HG03354 (cell line): ENCODE data around the gene MAP3K5.
"Not testable (repeated sequence)": the region's sequence is repeated elsewhere in the genome, so short reads cannot be mapped to it uniquely, and the experiment has no call there.

Experiments used
- ATAC-seq: cut with Tn5 transposase; IDR thresholded peaks from one replicate; pipeline ENCODE4 v1.9.1; 2021; ENCODE audit warnings: mild to moderate bottlenecking; ENCODE audit not compliant: unreplicated experiment, poor library complexity, severe bottlenecking

The MAP3K5 gene

GRCh38 chr6:136599329-136600011, 192.8 kb downstream of the MAP3K5 start:
- ATAC-seq, result no peak

DNA sequence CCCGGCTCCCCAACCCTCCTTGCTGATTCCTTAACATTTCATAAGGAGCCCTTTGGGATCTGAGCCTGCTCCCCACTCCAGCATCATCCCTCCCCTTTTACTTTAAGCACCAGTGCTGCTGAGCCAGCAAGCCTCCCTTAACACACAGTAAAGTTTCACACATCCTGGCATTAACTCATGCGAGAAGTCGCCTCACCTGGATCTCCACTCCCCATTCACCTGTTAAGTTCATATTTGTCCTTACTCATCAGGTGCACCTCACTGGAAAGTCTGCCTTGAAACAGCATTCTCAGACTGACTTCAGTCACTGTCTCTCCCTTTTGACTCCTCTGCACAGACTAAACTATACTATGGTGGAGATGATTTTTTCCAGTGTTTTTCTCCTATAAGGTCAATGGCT, 194.2 kb downstream of the MAP3K5 start:
- no peak for ATAC-seq

DNA sequence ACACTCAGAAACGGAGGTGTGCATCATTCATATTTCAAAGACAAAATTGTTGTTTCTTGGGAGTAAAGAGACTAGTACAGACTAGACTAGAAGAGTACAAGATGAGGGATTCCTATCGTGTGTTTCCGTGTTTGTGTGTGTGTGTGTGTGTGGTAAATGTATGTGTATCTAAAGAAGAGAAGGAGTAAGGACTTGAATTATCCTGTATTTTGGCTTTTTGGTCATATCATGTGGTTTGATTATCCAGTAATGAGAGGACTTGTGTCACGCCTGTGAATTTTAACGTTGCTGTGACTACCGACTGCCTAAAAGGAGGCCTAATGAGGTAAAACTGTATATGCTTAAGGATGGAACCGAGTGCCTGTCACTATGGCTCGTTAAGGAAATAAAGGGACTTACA, 197.6 kb downstream of the MAP3K5 start:
- ATAC-seq, result no peak

DNA sequence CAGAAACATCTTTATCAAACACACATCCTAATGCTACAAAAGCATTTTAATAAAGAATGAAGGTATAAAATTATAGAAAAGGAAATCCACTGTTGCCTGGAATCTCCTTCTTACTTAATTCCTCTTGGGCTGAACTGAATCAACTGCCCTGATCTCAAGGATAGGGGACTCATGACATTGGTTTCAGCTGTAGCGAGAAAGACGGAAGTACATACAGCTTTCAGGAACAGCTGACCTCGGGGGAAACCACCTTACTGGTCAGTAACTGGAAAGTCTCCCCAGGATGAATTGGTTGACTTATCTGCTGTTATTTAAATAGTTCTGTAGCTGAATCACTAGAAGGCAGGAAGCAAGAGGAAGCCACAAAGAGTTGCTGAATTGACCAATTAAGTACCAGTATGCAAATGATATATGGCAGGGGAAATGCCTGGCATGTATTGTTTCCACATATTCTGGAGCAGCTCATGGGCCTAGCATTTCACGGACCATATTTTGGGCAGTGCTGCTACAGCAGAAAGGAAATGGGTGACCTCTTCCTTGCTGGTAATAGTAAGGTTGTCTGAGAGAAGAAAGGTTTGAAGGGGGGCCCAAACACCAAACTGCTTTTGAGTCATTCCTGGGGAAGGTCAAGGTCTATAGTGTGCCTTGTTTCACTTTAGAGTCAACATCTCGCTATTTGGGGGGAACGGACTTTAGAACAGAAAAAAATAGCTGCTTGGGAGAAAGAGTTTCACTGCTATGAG, 198.4 kb downstream of the MAP3K5 start:
- peak; percentile 97 for ATAC-seq

DNA sequence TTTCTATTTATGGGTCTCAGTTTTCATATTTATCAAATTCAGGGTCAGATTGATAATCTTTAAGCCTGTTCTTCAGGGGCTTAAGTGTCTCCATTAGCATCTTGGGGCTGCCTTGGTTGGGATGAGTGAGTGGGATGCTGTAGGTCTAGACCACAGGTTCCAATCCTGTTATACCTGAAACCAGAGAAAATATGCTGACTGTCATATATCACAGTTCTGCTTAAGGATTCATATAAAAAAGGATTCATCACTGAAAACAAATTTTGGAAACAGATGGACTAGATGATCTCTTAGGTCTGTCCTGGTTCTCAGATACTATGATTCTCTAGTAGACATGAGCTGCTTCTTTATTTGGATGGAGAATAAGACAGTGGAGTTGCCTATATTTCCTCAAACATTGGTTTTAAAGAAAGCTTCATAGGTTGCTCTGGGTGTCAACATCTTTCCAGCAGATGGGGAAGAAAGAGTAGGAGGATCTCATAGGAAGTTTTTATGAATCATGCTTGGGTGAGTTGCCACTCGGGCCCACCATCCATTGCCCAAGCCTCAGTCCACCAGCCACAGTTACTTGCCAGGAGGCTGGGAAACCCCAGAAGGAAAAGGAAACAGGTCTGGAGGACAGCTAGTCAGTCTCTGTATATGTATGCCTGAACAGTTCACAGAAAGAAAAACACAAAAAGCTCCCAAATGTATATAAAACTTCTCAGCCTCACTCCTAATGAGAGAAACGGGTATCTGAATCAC, 199.2 kb downstream of the MAP3K5 start:
- no peak for ATAC-seq

DNA sequence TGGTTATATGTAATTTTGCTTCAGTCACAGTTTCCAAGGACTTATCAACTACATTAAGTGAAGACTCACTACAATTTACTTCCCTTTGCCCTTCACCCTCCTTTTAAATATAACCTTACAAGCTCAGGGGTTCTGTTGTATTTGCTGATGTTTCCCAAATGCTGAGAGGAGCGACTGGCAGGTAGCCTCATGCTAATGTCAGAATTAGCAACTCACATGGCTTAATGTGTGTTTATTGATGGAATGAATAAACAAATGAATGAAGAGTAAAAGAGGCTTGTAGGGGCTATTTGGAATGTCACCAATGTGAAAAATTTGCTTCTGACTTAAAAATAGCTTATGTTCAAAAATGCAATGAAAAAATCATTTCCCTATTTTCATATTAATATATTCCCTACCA, 200.7 kb downstream of the MAP3K5 start:
- ATAC-seq, result no peak

- not testable (repeated sequence) for ATAC-seq
Observed at GRCh38 chr6:136590846-136591245, 201.4 kb downstream of the MAP3K5 start.

GRCh38 chr6:136587527-136587926, 204.8 kb downstream of the MAP3K5 start:
- ATAC-seq, result no peak

GRCh38 chr6:136586295-136586694, 206.0 kb downstream of the MAP3K5 start:
- no peak for ATAC-seq

DNA sequence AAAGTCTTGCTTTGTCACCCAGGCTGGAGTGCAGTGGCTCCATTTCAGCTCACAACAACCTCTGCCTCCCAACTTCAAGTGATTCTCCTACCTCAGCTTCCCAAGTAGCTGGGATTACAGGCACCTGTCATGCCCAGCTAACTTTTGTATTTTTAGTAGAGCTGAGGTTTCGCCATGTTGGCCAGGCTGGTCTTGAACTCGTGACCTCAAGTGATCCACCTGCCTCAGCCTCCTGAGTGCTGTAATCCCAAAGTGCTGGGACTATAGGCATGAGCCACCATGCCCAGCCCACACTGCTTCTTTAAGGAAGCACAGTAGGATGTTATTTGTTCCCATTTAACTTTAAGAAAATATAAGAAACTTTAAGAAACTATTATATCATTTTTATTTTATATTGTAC, 206.8 kb downstream of the MAP3K5 start:
- not testable (repeated sequence) for ATAC-seq

GRCh38 chr6:136584290-136584689, 208.0 kb downstream of the MAP3K5 start:
- not testable (repeated sequence) for ATAC-seq

GRCh38 chr6:136582711-136583471, 209.4 kb downstream of the MAP3K5 start:
- peak; percentile 68 for ATAC-seq

- ATAC-seq, result no peak
Observed at GRCh38 chr6:136579800-136580199, 212.5 kb downstream of the MAP3K5 start.

- ATAC-seq, result no peak
Observed at GRCh38 chr6:136576821-136577220, 215.5 kb downstream of the MAP3K5 start.

DNA sequence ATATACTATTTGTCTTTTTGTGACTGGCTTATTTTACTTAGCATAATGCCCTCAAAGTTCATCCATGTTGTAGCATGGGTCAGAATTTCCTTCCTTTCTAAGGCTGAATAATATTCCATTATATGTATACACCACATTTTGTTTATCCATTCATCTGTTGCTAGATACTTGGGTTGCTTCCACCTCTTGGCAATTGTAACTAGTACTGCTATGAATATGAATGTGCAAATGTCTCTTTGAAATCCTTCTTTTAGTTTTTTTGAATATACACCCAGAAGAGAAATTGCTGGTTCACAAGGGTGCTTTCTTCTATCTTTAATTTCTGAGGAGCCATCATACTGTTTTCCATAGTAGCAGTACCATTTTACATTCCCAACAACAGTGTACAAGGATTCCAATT, 220.8 kb downstream of the MAP3K5 start:
- ATAC-seq, result no peak

DNA sequence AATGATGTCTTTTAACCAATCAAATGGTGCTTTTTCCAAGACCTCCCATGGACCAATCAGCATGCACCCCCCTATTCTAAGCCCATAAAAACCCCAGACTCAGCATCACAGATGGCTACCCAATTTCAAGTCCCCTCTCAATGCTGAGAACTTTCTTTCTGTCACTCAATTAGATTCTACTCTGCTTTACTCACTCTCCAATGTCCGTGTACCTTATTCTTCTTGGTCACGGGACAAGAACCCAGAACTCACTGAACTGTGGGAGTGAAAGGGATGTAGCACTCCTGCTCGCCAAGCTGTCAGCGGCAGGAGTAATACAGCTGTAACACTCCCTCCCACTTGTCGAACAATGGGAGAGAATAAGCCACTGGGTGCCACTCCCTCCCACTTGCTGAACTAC, 221.2 kb downstream of the MAP3K5 start:
- ATAC-seq, result no peak

DNA sequence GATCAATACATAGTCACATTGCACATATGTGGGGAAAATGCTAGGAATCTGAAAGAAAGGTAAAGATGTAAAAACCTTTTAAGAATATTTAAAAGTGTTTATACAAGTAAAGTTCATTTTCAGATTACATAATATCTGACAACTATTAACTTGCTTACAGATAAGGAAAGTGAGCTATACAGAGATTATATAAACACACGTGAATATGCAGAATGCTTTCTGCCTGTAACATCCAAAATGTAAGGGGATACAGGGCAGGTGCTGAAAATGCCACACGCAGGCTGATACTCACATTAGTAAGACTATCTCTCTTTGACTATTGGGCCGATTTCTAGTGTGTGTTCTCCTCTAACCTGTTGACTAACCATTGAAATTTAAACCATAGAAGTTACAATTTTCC, 224.1 kb downstream of the MAP3K5 start:
- no peak for ATAC-seq

DNA sequence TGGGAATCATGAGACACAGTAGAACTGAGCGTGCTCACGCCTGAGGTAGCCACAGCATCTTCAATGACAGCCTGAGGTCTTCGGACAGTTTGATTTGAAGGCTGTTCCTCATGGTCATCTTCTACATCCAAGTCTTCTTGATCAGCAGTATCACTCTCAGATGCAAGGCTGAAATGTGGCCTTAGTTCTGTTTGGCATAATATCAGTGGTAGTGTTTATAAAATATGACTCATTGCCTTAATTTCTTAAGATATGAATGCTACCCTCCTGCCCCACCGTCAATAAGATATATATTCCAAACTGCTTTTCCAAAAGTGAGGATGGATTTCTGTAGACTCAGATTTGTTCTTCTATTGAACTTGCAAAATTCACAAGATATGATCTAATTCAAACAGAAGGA, 224.6 kb downstream of the MAP3K5 start:
- no peak for ATAC-seq

GRCh38 chr6:136566851-136567250, 225.4 kb downstream of the MAP3K5 start:
- no peak for ATAC-seq

DNA sequence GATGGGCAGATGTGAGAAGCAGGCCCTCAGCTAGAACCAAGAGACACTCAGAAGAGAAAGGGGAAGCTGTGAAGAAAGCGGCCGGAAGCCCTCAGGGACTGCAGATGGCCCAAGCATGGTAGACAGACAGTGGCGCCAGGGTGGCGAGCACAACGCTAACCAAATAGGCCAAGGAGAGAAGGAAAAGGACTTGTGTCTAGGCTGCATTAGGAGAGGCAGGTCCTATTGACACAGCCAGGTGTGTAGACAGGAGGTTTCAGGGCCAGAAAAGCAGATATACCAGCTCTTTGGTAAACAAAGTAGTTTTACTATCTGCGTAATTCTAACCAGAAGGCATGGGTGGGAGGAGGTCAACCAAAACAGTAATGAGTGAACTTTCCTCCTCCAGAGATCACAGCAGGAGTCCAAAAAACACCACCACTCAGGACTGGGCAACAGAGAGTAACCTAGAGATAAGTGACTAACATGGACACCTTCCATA, 226.2 kb downstream of the MAP3K5 start:
- peak; percentile 49 for ATAC-seq
